K562 (cell line): ENCODE data around the gene GALNT7. TPM values are rescaled to one million over a fixed set of nuclear protein-coding genes. Genes with fewer than 3 reads are reported as not detected.

Experiments used
- BDP1 ChIP-seq: IDR thresholded peaks from 3 replicates; pipeline ENCODE4 v1.6.1; 2011; ENCODE audit not compliant: insufficient read length, insufficient read depth
- C11orf30 ChIP-seq: fragments of 450-650 bp; IDR thresholded peaks from 2 replicates; pipeline ENCODE4 v1.6.1; 2016; ENCODE audit warnings: low read depth, mild to moderate bottlenecking
- CEBPG ChIP-seq, 3 experiments: fragments of 200-800 bp in 1 of 3; sonication (Bioruptor generic) in 1 of 3; sonication (generic) in 1 of 3; formaldehyde crosslinking in 1 of 3; IDR thresholded peaks in 2 of 3; conservative IDR thresholded peaks in 1 of 3; 2 replicates each; pipeline versions ENCODE4 v1.6.1 to v1.8.0; 2016 to 2022; ENCODE audit warnings: missing compliant biosample characterization in 2 of 3, missing genetic modification characterization in 2 of 3, mild to moderate bottlenecking in 1 of 3, missing genetic modification reagents in 1 of 3
- CHD1 ChIP-seq: fragments of 200-600 bp; sonication (generic); IDR thresholded peaks from one replicate; pipeline ENCODE4 v1.6.1; 2012; ENCODE audit warnings: mild to moderate bottlenecking, moderate library complexity, low read length, inconsistent platforms
- CSDE1 ChIP-seq, 2 experiments: fragments of 450-650 bp; IDR thresholded peaks; 2 replicates each; pipeline ENCODE4 v1.6.1; 2016; ENCODE audit warnings: mild to moderate bottlenecking in 1 of 2
- CTCF ChIP-seq, 3 experiments: IDR thresholded peaks in 2 of 3; conservative IDR thresholded peaks in 1 of 3; 2 replicates each; pipeline ENCODE4 v1.5.1; 2011 to 2012; ENCODE audit warnings: low read length in 3 of 3, mild to moderate bottlenecking in 3 of 3, control low read depth in 2 of 3, improper control_type of control experiment in 1 of 3, inconsistent platforms in 1 of 3, low read depth in 1 of 3, mixed read lengths in 1 of 3, moderate library complexity in 1 of 3; ENCODE audit not compliant: insufficient read depth in 2 of 3
- ERF ChIP-seq: fragments of 450-650 bp; formaldehyde crosslinking; IDR thresholded peaks from 2 replicates; pipeline ENCODE4 v1.4.0; 2020; ENCODE audit warnings: mild to moderate bottlenecking, mixed read lengths
- HMG20B ChIP-seq: fragments of 250-450 bp; sonication (Bioruptor Pico); IDR thresholded peaks from 2 replicates; pipeline ENCODE4 v1.5.0; 2021; ENCODE audit warnings: mild to moderate bottlenecking
- HMGXB4 ChIP-seq: sonication (generic); formaldehyde crosslinking; IDR thresholded peaks from 2 replicates; pipeline ENCODE4 v1.8.1; 2023; ENCODE audit warnings: mild to moderate bottlenecking, missing genetic modification reagents
- POU5F1 ChIP-seq: fragments of 150-350 bp; IDR thresholded peaks from 2 replicates; pipeline ENCODE4 v1.6.1; 2014; ENCODE audit warnings: borderline replicate concordance, low read length, low read depth, mild to moderate bottlenecking; ENCODE audit not compliant: partially characterized antibody
- STAT5B ChIP-seq: fragments of 250-450 bp; sonication (Bioruptor Pico); IDR thresholded peaks from 2 replicates; pipeline ENCODE4 v1.8.0; 2021; ENCODE audit warnings: mild to moderate bottlenecking, inconsistent platforms
- TAF15 ChIP-seq: fragments of 200-400 bp; formaldehyde crosslinking; IDR thresholded peaks from 2 replicates; pipeline ENCODE4 v1.6.1; 2017; ENCODE audit warnings: mild to moderate bottlenecking, low read depth, low read length, moderate library complexity
- TEAD1 ChIP-seq, 2 experiments: fragments of 450-650 bp in 1 of 2; sonication (generic) in 1 of 2; formaldehyde crosslinking; IDR thresholded peaks; 2 replicates each; pipeline versions ENCODE4 v1.4.0 to v1.8.0; 2020 to 2022; ENCODE audit warnings: mild to moderate bottlenecking in 2 of 2, missing genetic modification reagents in 1 of 2
- VEZF1 ChIP-seq: fragments of 200-800 bp; sonication (Bioruptor generic); IDR thresholded peaks from 2 replicates; pipeline ENCODE4 v1.6.1; 2017; ENCODE audit warnings: missing genetic modification characterization, missing compliant biosample characterization
- XRCC5 ChIP-seq: fragments of 200-400 bp; formaldehyde crosslinking; IDR thresholded peaks from 2 replicates; pipeline ENCODE4 v1.6.1; 2017; ENCODE audit warnings: low read depth, mild to moderate bottlenecking, low read length
- ZKSCAN3 ChIP-seq: fragments of 250-450 bp; sonication (Bioruptor Pico); IDR thresholded peaks from 2 replicates; pipeline ENCODE4 v1.4.0; 2020
- ZNF165 ChIP-seq: fragments of 250-450 bp; sonication (Bioruptor Pico); IDR thresholded peaks from 2 replicates; pipeline ENCODE4 v1.4.0; 2020; ENCODE audit warnings: borderline replicate concordance
- ZNF224 ChIP-seq: sonication (generic); formaldehyde crosslinking; IDR thresholded peaks from 2 replicates; pipeline ENCODE4 v1.8.0; 2022; ENCODE audit warnings: mild to moderate bottlenecking, missing genetic modification reagents
- ZNF24 ChIP-seq: fragments of 450-650 bp; IDR thresholded peaks from 2 replicates; pipeline ENCODE4 v1.6.1; 2016
- ZNF398 ChIP-seq: fragments of 250-450 bp; sonication (Bioruptor Pico); IDR thresholded peaks from 2 replicates; pipeline ENCODE4 v1.8.0; 2021; ENCODE audit warnings: moderate library complexity, mild to moderate bottlenecking, inconsistent platforms
- ZNF584 ChIP-seq: fragments of 200-800 bp; sonication (Bioruptor generic); IDR thresholded peaks from 2 replicates; pipeline ENCODE4 v1.6.1; 2016; ENCODE audit warnings: low read depth, mild to moderate bottlenecking, missing genetic modification characterization, missing compliant biosample characterization
- polyA plus RNA-seq, 8 experiments: library from polyadenylated mRNA; depleted of rRNA in 4 of 8; stranded (reverse) in 5 of 8; unstranded in 3 of 8; fragments of >200 nt; fragmentation: Nextera tagmentation in 2 of 8; fragmentation: Illumina TruSeq in 1 of 8; extraction: Ambion mirVana in 2 of 8; extraction: Trizol in 1 of 8; gene quantifications; 2 replicates each; pipeline versions ENCODE4 v1.2.1 to v1.2.3, GENCODE V29; 2011 to 2014; ENCODE audit warnings: inconsistent platforms in 1 of 8, missing spikeins in 1 of 8
- total RNA-seq, 7 experiments: library from RNA; depleted of rRNA in 6 of 7; stranded (reverse); fragments of >200 nt in 6 of 7; fragmentation: Illumina TruSeq in 2 of 7; extraction: Trizol in 2 of 7; gene quantifications; 2 replicates each; pipeline versions ENCODE4 v1.2.1 to v1.2.3, GENCODE V29; 2011 to 2021; ENCODE audit warnings: low replicate concordance in 1 of 7

GALNT7 gene
- total and polyA plus RNA-seq, 9 of the 15 experiments (the other 6 are each of a cell fraction or from before 2014, with no cell fraction given) = 16.7 to 38.7 (median 31.1) TPM

GRCh38 chr4:173281406-173282255 lies 113.0 kb downstream of the GALNT7 start (continued):
- TF ChIP-seq HMGXB4 (no peak), XRCC5 (no peak), ZNF224 (CRISPR knock-in tag) (no peak), ZNF584 (CRISPR knock-in tag) (no peak), TEAD1 (CRISPR knock-in tag; IDR thresholded peaks at IDR 0.05) (0 out of 4 replicates have a peak, but pooled peaks of 1 of the 2 experiments have one; percentile 51), HMG20B (CRISPR knock-in tag) (no peak), CHD1 (no peak), ZNF165 (CRISPR knock-in tag) (no peak), STAT5B (CRISPR knock-in tag) (no peak), ZNF398 (CRISPR knock-in tag) (no peak), VEZF1 (CRISPR knock-in tag) (no peak), ZNF24 (no peak), BDP1 (no peak), CSDE1 (IDR thresholded peaks at IDR 0.05) (no peak), ERF (CRISPR knock-in tag) (no peak), TAF15 (no peak), C11orf30 (no peak), ZKSCAN3 (CRISPR knock-in tag) (no peak), CEBPG (CRISPR knock-in tag; IDR thresholded peaks at IDR 0.05) (no peak), CEBPG (tag; conservative IDR thresholded peaks at IDR 0.05 in 1 of 2, IDR thresholded peaks at IDR 0.05 in 1 of 2) (no peak), CTCF (IDR thresholded peaks at IDR 0.05 in 2 of 3, conservative IDR thresholded peaks at IDR 0.05 in 1 of 3; ENCODE audit: insufficient read depth in 2 of 3, low read depth in 1 of 3, low read length in 3 of 3) (0 out of 6 replicates have a peak, but pooled peaks of 1 of the 3 experiments have one; percentile 21), POU5F1 (no peak)
